Tibial artery (tissue), 4 donors: ENCODE data around the gene CCR3.
"Not testable (repeated sequence)": the region's sequence is repeated elsewhere in the genome, so short reads cannot be mapped to it uniquely, and the experiment has no call there.

ENCODE experiments used
- DNase-seq, 2 donors: peaks; one replicate each; pipeline ENCODE4 v3.0.0-alpha.2; 2019
- H3K27ac ChIP-seq, 2 donors: fragments of 200-600 bp; sonication (generic) in 1 of 2; 1 replicate in 1 of 2; 2 replicates in 1 of 2; pipeline ENCODE4 v1.5.1; 2018 to 2019; ENCODE audit warnings: mild to moderate bottlenecking in 1 of 2
- H3K27me3 ChIP-seq, 2 donors: fragments of 200-600 bp; sonication (generic) in 1 of 2; one replicate each; pipeline versions ENCODE4 v1.5.1 to v1.6.0; 2016 to 2019
- H3K36me3 ChIP-seq, 3 donors: fragments of 200-600 bp; sonication (generic) in 2 of 3; one replicate each; pipeline ENCODE4 v1.5.1; 2016 to 2019; ENCODE audit warnings: mild to moderate bottlenecking in 2 of 3
- H3K4me1 ChIP-seq, 4 donors: fragments of 200-600 bp; sonication (generic) in 2 of 4; 1 replicate in 3 of 4; 2 replicates in 1 of 4; pipeline ENCODE4 v1.5.1; 2016 to 2019
- H3K4me3 ChIP-seq, 2 donors: fragments of 200-600 bp; sonication (generic) in 1 of 2; 1 replicate in 1 of 2; 2 replicates in 1 of 2; pipeline ENCODE4 v1.5.1; 2018 to 2019; ENCODE audit warnings: mild to moderate bottlenecking in 2 of 2
- H3K9me3 ChIP-seq, 3 donors: fragments of 200-600 bp; sonication (generic) in 1 of 3; one replicate each; pipeline ENCODE4 v1.5.1; 2016 to 2019
- CTCF ChIP-seq, 2 experiments: fragments of 200-600 bp in 1 of 2; fragments of 450-650 bp in 1 of 2; IDR thresholded peaks; one replicate each; pipeline ENCODE4 v1.5.1; 2017 to 2019; ENCODE audit warnings: antibody characterized with exemption in 2 of 2, mild to moderate bottlenecking in 1 of 2, moderate library complexity in 1 of 2
- intact Hi-C: fragments of 100-400 bp; cut with DNase I; formaldehyde crosslinking; loops from one replicate; pipeline ENCODE4 v1.15.0; 2023; ENCODE audit warnings: low total_unique reads

CCR3 gene

GRCh38 chr3:46206282-46207015 lies 35.8 kb upstream of the CCR3 start:
- no peaks in the 10 kb centered on the region for H3K4me1 ChIP-seq
- no peak overlapping the region for H3K27ac ChIP-seq
- H3K27me3 ChIP-seq: no peaks in the 10 kb centered on the region
- peak overlapping the region; percentile 24 for H3K4me3 ChIP-seq
- H3K9me3 ChIP-seq: no peaks in the 10 kb centered on the region
- TF ChIP-seq CTCF (IDR thresholded peaks at IDR 0.05): no peak
- intact Hi-C loops: no loop called here
- DNase-seq: no peak
- no peaks in the 10 kb centered on the region for H3K36me3 ChIP-seq

GRCh38 chr3:46207514-46207913 lies 34.7 kb upstream of the CCR3 start:
- H3K27me3 ChIP-seq, H3K9me3 ChIP-seq, H3K4me1 ChIP-seq, intact Hi-C loops, H3K27ac ChIP-seq, H3K36me3 ChIP-seq, DNase-seq: not testable (repeated sequence)
- peak overlapping the region; percentile 24 for H3K4me3 ChIP-seq

- intact Hi-C loops: no loop called here
- peak in 1 of 2 donors; percentile 64 for DNase-seq
- no peak for TF ChIP-seq CTCF (IDR thresholded peaks at IDR 0.05)
- Histone ChIP-seq H3K27me3 (no peaks in the 10 kb centered on the region), H3K4me3 (peak within 1 kb of the TSS; percentile 24), H3K36me3 (no peaks in the 10 kb centered on the region), H3K27ac (no peak within 1 kb of the TSS), H3K9me3 (no peaks in the 10 kb centered on the region), H3K4me1 (no peaks in the 10 kb centered on the region)
Observed at GRCh38 chr3:46208167-46208704, 34.0 kb upstream of the CCR3 start, which contains the start of gene CCR1. TSS of gene CCR1 (minus strand) at chr3:46208313. CDS start at chr3:46204313, 4,000 bp downstream.

- Histone ChIP-seq H3K4me1 (no peaks in the 10 kb centered on the region), H3K36me3 (no peaks in the 10 kb centered on the region), H3K9me3 (no peaks in the 10 kb centered on the region), H3K4me3 (no peak overlapping the region), H3K27me3 (no peaks in the 10 kb centered on the region), H3K27ac (no peak overlapping the region)
- intact Hi-C loops: no loop called here
- TF ChIP-seq CTCF (IDR thresholded peaks at IDR 0.05): no peak
- DNase-seq: no peak
Observed at GRCh38 chr3:46209053-46209452, 33.2 kb upstream of the CCR3 start.

GRCh38 chr3:46209746-46210470 lies 32.4 kb upstream of the CCR3 start:
- Histone ChIP-seq H3K27me3 (peaks cover 0 to 2% of the 10 kb centered on the region in 2 donors), H3K27ac (no peak overlapping the region), H3K9me3 (no peaks in the 10 kb centered on the region), H3K4me3 (no peak overlapping the region), H3K36me3 (no peaks in the 10 kb centered on the region), H3K4me1 (no peaks in the 10 kb centered on the region)
- DNase-seq: no peak
- intact Hi-C loops: no loop called here
- no peak for TF ChIP-seq CTCF (IDR thresholded peaks at IDR 0.05)

- H3K27me3 ChIP-seq: peaks cover 0 to 6% of the 10 kb centered on the region in 2 donors
- no peak overlapping the region for H3K27ac ChIP-seq
- no peaks in the 10 kb centered on the region for H3K36me3 ChIP-seq
- intact Hi-C loops: no loop called here
- no peaks in the 10 kb centered on the region for H3K4me1 ChIP-seq
- no peak for DNase-seq
- no peak for TF ChIP-seq CTCF (IDR thresholded peaks at IDR 0.05)
- no peaks in the 10 kb centered on the region for H3K9me3 ChIP-seq
- H3K4me3 ChIP-seq: no peak overlapping the region
Observed at GRCh38 chr3:46212101-46212500, 30.2 kb upstream of the CCR3 start.
